HG03469 (cell line): ENCODE measurements around the gene TNIK.
"Not testable (repeated sequence)": the region's sequence is repeated elsewhere in the genome, so short reads cannot be mapped to it uniquely, and the experiment has no call there.

Experiments
- ATAC-seq: cut with Tn5 transposase; IDR thresholded peaks from one replicate; pipeline ENCODE4 v1.9.1; 2021; ENCODE audit warnings: mild to moderate bottlenecking, moderate library complexity, moderate number of reproducible peaks; ENCODE audit not compliant: unreplicated experiment

TNIK gene

DNA sequence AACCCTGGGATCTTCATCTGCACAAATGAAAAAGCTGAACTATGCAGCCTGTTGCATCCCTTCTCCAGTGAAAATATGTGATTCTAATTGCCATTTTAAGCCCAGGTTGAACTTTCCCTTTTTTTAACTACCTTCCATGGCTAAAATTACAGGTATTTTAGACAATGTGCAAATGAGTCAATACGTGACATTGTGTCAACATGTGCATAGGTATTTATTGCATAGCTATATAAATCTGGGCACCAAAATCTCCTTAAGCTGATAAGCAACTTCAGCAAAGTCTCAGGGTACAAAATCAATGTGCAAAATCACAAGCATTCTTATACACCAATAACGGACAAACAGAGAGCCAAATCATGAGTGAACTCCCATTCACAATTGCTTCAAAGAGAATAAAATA, 37.4 kb downstream of the TNIK start:
- not testable (repeated sequence) for ATAC-seq

DNA sequence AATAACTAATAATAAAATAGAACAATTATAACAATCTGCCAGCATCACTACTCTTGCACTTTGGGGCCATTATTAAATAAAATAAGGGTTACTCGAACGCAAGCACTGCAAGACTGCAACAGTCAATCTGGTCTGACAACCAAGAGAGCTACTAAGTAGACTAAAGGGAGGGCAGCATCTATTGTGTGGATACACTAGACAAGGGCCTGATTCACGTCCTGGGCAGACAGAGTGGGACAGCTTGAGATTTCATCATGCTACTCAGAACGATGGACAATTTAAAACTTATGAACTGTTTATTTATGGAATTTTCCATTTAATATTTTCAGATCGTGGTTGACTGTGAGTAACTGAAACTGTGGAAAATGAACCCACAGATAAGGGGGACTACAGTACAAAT, 39.5 kb downstream of the TNIK start:
- no peak for ATAC-seq

DNA sequence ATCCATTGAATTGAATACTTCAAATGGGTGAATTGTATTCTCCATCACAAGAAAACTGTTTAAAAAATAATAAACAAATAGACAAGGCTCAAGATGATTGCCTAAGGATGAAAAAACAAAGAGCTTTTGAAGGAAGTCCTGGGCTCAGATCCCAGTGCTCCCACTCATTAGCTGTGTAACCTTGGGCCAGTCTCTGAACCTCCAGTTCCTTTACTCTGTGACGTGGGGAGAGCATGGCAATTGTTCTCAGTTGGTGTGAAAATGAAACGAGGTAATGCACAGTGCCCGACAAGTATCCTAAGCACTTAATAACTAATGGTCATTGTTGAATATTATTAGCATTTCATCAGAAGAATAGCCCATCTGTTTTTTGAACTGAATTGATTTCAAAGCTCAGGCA, 40.7 kb downstream of the TNIK start:
- ATAC-seq = no peak

DNA sequence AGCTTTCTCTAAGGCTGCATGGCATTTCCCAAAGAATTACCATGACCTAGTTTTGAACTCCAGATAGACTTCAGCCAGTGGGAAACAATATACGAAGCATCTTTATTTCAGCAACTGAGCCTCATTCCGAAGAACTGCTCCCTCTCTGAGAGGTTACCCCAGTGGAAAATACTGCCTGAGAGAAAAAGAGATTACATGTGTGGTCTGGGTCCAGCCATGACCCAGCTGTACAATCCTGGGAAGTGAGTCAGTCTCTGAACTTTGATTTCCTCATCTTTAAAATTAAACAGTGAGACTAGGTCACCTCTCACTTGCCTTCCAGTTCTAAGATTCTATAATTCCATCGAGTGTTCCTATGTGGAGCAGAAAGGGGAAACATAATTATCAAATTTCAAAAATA, 42.4 kb downstream of the TNIK start:
- ATAC-seq = no peak

DNA sequence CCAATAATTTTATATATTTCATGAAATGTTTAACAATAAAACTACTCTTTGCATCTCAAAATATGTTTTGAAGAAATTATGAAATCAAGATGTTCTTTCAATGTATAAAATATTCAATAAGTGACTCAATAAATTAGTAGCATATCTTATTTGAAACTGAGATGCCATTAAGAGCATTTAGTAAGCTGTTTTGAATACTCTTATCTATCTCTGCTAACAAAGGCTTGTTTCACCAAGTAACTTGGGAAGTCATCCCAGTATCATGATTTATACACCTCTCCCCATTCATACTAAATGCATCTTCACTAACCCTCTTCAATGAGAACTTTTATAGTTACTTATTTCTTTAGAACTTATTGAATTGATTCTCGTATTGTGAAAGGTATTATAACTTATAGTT, 43.1 kb downstream of the TNIK start:
- ATAC-seq = no peak

DNA sequence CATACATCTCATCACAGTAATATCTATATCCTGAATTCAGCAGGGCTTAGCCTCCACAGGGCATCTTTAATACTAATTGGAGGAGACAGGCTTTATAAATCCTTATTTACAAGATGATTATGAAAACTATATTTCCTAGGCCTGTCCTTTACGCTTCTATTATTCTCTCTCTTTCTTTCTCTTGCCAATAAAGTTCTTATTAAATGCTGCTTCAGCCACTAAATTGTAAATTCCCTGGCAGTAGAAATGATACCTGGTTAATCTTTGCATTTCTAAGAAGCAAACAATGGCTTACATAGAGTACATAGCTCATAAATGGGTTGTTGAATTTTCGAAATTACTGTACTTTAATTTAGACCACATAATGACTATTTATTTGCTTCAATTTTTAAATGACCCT, 43.5 kb downstream of the TNIK start:
- no peak for ATAC-seq

DNA sequence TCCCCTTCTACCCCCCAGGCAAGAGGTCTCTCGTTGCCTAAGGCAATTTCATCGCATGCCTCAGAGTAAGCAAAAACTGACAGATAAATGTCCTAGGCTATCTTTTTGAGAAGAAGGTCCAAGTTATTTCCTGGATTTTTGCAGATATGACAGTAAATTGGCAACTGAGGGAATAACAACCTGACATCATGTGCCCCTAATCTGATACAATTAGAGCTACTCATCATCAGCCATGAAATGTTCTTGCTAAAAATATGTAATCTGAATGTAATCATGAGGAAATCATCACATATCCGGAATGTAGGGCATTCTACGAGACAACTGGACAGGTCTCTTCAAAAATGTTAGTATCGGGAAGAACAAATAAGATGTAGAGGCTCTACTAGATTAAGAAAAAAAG, 44.1 kb downstream of the TNIK start:
- ATAC-seq = no peak

DNA sequence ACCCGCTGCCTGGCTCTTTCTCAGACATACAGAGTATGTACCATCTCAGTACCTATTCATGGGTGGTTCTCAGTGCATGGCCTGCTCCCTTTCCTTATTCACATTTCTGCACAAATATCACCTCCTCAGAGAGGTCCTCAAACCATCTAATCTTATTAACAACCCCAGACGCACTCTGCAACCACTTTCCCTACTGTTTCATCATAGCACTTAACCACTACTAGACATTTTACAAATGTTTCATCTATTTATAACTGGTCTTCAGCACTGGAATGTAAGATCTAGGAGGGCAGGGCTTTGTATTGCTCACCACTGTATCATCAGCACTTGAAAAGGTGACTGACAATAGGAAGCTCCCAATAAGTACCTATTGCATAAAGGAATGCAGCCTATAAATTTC, 45.1 kb downstream of the TNIK start:
- no peak for ATAC-seq

DNA sequence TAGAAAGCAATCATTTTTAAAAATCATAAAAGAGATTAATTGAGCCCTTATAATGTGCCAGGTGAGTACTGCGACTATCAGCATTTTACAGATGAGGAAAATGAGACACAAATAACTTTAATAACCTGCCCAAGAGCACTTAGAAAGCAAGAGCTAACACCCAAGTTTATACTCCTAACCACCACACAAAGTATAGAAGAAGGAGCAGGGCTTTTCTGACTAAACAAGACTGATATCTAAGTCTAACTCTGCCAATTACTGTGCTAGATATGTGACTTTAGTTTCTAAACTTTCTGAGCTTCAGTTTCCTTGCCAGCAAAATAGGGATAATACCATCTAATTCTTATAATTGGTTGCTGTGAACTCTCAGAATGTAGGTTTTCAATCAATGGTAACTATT, 47.7 kb downstream of the TNIK start:
- ATAC-seq = no peak

DNA sequence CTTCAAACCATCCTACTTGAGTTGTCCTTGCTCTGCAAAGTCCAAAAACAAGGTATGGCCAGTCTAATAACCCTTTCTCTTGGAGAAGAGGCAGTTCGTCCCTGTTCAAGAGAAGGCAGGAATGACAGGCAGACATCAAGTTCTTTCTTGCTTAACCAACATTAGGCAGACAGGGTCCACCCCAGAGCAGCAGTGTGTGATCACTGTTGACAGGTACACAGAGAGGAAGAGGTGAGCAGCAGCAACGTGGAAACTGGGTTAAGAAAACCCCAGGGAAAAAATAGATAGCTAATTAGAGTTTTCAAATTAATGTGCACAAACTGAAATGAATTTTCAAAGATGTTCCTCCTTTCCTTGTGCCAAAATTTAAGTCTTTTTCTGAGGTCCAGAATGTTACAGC, 48.2 kb downstream of the TNIK start:
- no peak for ATAC-seq

DNA sequence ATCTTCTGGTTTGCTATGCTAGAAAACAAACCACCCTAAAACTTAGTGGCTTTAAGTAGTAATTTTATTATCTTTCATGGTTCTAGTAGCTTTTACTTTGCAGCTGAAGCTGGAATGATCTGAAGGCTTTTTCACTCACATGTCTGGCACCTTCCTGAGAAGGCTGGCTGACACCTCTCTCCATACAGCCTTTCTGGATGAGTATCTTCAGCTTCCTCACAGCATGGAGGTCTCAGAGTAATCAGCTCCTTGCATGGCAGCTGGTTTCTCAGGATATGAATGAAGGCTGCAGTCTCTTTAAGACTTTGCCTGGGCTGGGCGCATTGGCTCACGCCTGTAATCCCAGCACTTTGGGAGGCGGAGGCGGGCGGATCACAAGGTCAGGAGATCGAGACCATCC, 50.0 kb downstream of the TNIK start:
- no peak for ATAC-seq

DNA sequence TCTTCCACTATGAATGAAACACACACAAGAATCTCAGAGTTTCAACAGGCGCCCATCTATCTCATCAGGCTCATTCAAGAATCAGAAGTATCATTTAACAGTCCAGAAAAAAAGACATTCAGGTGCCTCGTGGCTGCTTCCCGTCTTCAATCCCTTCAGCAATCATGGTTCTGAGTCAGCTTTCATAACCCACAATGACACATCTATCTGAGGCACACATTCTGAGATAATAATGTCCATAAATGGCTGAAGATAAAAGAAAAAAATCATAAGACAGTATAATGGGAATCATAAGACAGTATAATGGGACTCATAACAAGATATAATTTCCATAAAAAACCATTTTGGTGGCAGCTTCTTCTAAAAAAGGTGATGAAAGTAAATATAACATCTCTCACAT, 52.4 kb downstream of the TNIK start:
- no peak for ATAC-seq

DNA sequence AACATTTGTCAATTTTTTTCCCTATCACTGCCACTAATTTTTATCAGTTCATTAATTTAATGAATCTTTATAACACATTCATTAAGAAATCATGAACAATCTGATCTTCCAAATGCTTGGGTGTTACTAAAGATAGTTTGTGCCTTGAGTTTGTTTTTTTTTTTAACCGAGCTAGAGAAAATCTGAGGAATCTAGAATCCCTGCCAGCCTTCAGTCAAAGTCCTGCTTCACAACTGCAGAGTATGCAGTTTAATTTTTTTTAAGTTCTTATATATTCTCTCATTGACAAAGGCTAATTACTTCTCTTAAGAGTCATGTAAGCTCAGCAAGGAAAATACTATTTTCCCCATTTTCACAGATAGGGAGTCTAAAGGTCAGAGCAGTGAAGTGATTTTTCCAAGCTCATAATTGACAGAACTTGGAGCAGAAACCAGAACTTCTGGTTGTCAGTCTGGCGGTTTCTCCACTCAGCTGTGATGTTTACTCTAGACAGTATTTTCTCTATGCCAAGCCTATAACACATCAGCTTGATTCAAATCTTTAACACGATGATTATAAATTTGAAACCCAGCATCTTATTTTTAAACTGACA, 55.7 kb downstream of the TNIK start:
- no peak for ATAC-seq

DNA sequence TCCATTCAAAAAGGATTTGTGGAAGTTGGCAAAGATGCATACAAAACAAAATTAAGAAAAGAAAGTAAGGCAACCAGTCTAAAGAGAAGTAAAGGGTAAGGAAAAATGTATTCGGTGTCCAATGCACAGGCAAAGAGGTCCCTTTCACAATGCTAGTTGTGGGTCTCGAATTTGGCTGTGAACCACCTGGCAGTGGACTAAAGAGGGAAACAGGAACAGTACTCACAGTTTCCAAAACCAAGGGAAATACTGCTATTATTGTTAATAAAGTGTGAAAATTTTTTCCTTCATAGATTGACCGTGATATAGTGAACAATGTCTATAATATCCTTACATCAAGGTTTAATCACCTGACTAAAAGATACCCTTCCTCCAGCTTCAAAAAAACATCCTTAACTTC, 57.9 kb downstream of the TNIK start:
- ATAC-seq = no peak

DNA sequence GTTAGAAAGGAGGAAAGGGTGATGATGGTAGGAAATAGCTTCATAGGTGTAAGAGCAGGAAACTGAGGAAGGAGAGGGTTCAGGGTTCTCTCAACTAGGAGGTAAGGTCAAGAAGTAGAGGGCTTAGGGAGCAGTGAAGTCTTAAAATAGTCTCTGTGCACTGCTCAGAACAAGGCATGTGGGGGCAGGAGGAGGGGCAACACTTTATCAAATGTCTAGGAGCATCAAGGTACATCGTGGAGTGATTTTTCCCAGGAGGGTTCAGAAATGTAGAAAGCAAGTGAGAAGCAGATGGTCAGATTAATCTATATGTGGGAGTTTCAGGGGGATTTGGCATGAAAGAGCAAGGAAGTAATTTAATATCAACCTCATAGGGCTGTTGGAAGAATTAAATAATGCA, 58.8 kb downstream of the TNIK start:
- no peak for ATAC-seq

DNA sequence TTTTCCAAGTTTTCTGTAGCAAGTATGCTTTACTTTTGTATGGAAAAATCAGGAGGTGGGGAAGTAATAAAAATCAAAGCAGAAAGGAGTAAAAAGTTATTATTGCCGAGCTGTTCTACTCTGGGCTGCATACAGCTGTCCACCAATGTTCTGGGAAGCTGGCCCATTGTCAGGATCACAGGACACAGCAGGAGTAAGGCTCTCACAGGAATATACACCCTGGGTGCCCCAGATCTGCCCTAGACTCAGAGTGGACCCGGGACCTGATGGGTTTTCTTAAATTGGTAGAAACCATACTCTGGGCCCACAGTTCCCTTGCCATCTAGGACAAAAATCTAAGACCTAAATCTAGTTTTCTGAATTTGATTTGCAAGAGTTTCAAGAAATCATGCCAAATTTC, 60.4 kb downstream of the TNIK start:
- ATAC-seq = no peak

DNA sequence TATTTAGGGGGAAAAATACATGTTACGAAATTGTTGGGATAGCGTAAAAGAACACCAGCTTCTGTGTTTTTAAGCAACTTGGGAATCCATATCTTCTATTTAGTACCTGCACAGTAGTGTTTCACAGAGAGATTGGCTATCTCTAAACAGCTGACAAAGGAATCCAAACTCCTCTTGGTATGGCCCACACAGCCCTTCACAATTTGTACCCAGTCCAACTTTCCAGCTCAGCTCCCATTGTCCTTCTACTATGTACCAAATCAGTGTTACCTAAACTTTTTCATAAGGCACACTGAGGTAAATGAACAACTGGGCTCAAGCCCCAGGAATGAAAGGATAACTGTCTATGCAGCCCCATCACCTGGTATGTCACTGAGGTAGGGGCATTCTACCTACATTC, 61.9 kb downstream of the TNIK start:
- ATAC-seq = no peak

DNA sequence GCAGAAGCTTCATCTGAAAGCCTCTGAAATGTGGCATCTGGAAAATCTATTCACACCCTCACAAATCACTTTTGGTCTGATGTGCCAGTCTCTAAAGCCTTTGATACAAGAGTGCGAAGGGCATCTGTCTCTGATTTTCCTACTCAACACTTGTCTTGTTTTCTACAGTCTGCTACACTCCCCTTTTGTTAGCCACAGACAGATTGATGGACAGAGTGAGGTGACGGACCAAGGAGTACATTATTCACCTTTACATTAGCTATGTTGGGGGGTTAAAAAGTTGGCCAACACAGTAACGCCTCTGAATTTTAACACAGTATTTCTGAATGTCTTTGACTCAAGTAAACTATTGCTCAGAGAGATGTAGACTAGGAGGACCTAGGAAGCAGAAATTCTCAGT, 63.1 kb downstream of the TNIK start:
- no peak for ATAC-seq

DNA sequence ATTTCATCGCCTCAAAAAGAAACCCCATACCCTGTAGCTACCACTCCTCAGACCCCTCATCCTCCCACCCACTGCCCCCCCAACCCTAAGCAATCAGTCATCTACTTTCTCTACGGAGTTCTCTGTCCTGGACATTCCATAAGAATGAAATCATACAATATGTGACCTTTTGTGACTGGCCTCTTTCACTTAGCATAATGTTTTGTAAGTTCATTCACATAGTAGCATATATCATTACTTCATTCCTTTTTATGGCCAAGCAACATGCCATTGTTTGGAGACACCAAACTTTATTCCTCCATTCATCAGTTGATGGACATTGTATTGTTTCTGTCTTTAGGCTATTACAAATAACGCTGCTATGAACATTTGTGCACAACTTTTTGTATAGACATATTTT, 64.2 kb downstream of the TNIK start:
- no peak for ATAC-seq

DNA sequence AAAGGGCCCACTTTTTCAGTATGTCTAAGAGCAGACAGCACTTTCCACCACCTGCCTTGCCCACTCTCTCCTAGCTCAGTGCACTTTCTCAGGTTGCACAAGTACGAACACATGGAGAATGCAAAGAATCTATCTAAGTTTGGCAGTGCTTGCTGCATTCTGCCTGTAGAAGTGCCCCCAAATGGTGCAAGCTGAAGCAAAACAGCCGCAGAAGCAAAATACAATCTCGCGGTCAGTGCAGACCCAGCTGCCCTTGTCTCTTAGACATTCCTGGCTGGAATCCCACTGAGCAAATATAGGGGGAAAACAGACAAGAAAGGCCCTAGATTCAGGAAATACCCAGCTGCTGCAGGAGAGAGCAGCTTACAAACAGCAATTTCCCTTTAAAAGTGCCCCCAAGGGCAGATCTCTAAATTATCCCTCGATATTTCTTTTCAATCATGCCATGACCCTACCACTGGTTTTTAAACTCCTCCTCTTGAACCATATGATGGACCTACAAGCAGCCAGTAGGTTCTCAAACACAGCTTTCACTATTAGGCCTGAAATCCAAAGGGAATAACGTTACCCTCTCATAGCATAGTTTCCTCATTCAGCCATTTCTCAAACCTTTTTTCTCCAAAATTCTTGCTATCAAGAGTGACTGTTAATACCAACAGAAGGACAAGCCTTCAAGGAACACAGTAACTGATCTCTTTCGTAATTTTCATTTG, 67.0 kb downstream of the TNIK start:
- ATAC-seq = no peak

DNA sequence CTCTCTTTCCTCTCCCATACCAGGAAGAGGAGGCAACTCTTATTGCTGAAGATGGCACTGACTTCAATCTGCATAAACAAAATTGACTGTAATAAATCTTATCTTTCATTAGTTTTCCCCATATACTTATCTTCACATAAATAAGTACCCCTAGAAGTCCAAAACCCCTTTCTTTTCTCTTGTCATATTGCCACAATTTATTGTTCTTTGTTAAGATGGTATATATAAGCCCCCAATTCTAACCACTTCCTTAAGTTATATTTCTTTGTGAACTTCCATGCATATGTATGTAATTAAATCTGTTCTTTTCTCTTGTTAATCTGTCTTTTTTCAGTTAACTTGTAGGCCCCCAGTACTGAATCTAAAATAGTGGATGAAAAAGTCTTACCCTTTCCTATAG, 68.8 kb downstream of the TNIK start:
- ATAC-seq = no peak

DNA sequence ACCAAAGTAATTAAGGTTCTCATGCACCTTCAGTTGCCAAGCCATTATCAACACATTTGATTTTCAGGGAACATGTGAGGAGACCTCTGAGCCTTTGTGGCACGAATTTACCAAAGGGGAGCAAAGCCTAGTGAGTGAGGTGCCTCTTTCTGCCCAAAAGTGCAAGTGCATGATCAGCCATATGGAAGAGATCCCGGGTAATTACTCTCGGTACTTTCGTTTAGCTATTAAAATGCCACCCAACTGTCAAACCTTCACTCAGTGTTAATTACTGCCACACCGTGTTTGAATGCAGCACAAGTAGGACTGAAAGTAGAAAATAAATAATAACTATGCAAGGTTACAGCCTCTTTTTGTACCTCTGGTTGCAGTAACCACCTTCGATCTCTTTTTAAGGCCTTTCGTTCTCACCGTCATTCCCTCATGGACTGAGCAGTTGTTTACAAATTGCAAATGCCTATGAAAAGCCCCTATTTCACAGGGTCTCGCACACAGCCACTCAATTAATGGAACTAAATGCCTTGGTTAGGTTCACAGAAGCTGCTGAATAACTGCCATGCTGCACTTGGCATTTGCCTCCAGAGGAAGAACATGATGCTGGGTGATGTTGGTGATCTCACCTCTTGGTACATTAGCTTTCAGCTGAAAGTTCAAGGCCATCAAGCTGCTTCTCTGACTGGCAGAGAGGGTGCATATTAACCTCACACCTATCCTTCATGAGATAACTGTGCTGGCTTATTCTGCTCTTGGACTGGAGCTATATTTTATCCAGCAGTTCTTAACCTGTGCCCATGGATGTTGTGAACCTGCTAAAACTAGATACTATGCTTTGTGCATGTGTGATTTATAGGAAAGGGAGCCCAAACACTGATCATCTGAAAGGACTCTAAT, 69.9 kb downstream of the TNIK start:
- ATAC-seq = no peak
